Esophagus mucosa (tissue), 1 donor: ENCODE results near the gene OR4D1. TPM values are rescaled to one million over a fixed set of nuclear protein-coding genes. Genes with fewer than 3 reads are reported as not detected.
A peak's percentile ranks its signal among the peaks of the same experiment; 100 is the strongest.

ENCODE experiments used
- ATAC-seq: fragments of 200-7000 bp; cut with Tn5 transposase; one replicate; pipeline ENCODE4 v1.9.1; 2020
- total RNA-seq: library from RNA; stranded (reverse); gene quantifications from one replicate; pipeline ENCODE4 v1.2.4, GENCODE V29; 2023
- donor health status: DM: yes; HTN: yes; CAD: no.

OR4D1 gene
- total RNA-seq, 1 donor from 2014 or later = not detected

GRCh38 chr17:58195518-58196123, 47.4 kb downstream of the OR4D1 start:
- no peak for ATAC-seq

DNA sequence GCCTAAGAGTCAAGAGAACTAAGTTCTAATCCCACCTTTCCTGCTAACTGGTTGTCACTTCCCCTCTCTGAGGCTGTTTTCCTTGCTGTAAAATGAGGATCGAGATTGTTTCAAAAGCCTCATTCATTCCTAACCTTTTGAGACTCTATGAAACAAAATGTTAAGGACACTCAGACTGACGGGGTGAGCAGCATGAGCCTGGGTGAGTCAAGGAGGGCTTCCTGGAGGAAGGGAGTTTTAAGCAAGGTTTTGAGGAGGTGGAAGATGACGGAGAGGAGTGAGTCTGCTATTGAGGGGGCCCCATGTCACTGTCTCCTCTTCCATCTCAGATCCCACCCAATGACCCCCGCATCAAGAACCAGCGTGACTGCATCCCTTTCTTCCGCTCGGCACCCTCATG, 48.4 kb downstream of the OR4D1 start:
- no peak for ATAC-seq

DNA sequence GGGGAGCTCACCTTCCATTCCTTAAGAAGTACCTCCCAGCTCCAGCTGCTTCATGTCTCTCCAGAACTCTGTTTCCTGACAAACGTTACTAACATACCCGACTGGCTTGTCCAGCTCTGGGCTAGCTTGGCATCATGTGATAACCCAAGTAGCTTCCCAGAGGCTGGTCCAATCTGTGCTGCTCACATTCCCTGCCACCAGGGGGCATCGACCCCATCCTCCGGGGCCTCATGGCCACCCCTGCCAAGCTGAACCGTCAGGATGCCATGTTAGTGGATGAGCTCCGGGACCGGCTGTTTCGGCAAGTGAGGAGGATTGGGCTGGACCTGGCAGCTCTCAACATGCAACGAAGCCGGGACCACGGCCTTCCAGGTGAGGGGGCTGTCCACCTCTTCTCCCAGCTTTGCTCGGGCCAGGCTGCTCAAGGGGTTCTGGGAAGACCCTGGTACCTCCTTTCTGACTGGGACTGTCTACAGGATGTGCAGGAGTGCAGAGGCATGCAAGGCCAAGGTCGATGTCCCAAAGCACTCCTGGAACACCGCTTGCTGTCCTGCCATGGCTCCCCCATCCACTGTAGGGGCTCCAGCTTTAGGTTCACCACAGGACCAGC, 51.9 kb downstream of the OR4D1 start:
- peak; percentile 86 for ATAC-seq

DNA sequence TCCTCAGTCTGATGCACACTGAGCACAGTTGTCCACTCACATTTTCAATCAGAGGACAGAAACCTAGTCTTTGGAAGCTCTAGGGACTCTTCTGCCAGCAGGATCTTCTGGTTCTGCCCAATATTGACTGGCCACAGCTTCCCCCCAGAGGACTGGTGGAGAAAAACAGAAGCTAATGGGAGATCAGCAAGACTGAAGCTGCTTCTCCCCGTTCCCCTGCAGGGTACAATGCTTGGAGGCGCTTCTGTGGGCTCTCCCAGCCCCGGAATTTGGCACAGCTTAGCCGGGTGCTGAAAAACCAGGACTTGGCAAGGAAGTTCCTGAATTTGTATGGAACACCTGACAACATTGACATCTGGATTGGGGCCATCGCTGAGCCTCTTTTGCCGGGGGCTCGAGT, 54.7 kb downstream of the OR4D1 start:
- ATAC-seq = no peak

DNA sequence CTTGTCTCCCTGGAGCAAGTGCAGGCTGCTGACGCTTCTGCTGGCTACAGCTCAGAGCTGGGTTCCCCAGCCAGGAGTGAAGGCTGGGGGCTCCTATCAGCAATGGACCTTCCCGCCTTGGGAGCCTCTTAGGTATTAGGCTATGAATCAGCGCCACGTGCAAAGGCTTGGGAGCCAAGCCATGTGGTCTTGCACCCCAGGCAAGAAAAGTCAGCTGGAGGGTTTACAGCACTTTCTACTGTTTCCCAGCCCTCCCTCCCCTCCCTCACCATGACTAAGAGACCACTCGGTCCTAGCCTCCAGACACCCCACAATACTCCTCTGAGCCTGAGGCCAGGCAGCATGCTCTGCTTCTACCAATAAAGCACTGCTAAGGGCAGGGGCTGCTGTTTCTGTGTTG, 56.6 kb downstream of the OR4D1 start:
- ATAC-seq = no peak

DNA sequence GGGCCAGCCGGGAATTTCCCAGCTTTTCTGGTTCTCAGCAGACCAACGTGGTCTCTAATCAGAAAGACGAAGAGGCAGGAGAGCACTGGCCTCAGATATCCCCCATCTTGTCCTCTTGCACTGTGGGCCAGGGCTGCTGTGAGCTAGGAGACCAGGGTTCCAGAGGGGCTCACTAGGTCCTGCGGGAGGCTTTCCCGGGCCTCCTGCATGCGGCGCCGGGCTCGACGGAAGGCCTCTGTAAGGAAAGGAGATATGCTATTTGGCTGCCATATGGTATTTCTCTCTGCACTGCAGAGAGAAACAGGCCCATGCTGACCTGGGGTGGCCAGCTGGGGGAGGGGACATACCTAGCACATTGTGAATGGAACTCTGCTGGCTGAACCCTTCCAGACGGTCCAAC, 57.8 kb downstream of the OR4D1 start:
- no peak for ATAC-seq

- ATAC-seq = no peak
Observed at GRCh38 chr17:58207451-58207850, 59.3 kb downstream of the OR4D1 start.

- no peak for ATAC-seq
Observed at GRCh38 chr17:58208344-58208743, 60.2 kb downstream of the OR4D1 start.

Other genes starting within 250 kb of the OR4D1 start
- gene CUEDC1, start 193.0 kb upstream of the OR4D1 start, total RNA-seq = 23.8 TPM
- gene VEZF1, start 160.1 kb upstream of the OR4D1 start, total RNA-seq = 22.2 TPM
- gene SRSF1, start 141.1 kb upstream of the OR4D1 start, total RNA-seq = 129 TPM
- 18.6 TPM for gene DYNLL2, start 65.0 kb upstream of the OR4D1 start, total RNA-seq
- gene OR4D2, start 18.6 kb downstream of the OR4D1 start, total RNA-seq = not detected
- gene EPX, start 44.3 kb downstream of the OR4D1 start, total RNA-seq = not detected
- 13.6 TPM for gene MKS1, start 70.9 kb downstream of the OR4D1 start, total RNA-seq
- gene LPO, start 90.2 kb downstream of the OR4D1 start, total RNA-seq = 0.44 TPM
- gene MPO, start 132.6 kb downstream of the OR4D1 start, total RNA-seq = not detected
- gene TSPOAP1, start 180.4 kb downstream of the OR4D1 start, total RNA-seq = 2.6 TPM
- 58.3 TPM for gene SUPT4H1, start 203.8 kb downstream of the OR4D1 start, total RNA-seq